Liver (tissue), 3 donors: Measurements from ENCODE around the gene SPO11.

Experiments used
- EGR1 ChIP-seq, 2 donors: IDR thresholded peaks; 2 replicates each; pipeline ENCODE4 v1.6.1; 2016 to 2018; ENCODE audit warnings: antibody characterized with exemption in 2 of 2, low read depth in 2 of 2
- JUND ChIP-seq, 2 donors: IDR thresholded peaks; 2 replicates each; pipeline ENCODE4 v1.6.1; 2016; ENCODE audit warnings: antibody characterized with exemption in 2 of 2
- MAX ChIP-seq: IDR thresholded peaks from 2 replicates; pipeline ENCODE4 v1.6.1; 2016; ENCODE audit warnings: antibody characterized with exemption
- RAD21 ChIP-seq, 2 donors: IDR thresholded peaks; 2 replicates each; pipeline ENCODE4 v1.6.1; 2016; ENCODE audit warnings: antibody characterized with exemption in 2 of 2, mild to moderate bottlenecking in 2 of 2
- REST ChIP-seq: IDR thresholded peaks from 2 replicates; pipeline ENCODE4 v1.6.1; 2016; ENCODE audit warnings: antibody characterized with exemption, mild to moderate bottlenecking
- RXRA ChIP-seq, 2 donors: IDR thresholded peaks; 2 replicates each; pipeline ENCODE4 v1.6.1; 2017 to 2018; ENCODE audit warnings: antibody characterized with exemption in 2 of 2, mild to moderate bottlenecking in 1 of 2
- SP1 ChIP-seq: IDR thresholded peaks from 2 replicates; pipeline ENCODE4 v1.6.1; 2018; ENCODE audit warnings: antibody characterized with exemption, mild to moderate bottlenecking
- TAF1 ChIP-seq: conservative IDR thresholded peaks from 2 replicates; pipeline ENCODE4 v1.6.1; 2016; ENCODE audit warnings: antibody characterized with exemption, mild to moderate bottlenecking
- TF ChIP-seq, protein P1 (sequence below): fragments of 150-350 bp; IDR thresholded peaks from 2 replicates; pipeline ENCODE4 v1.5.1; 2017; ENCODE audit warnings: improper control_type of control experiment, low read depth, low read length; ENCODE audit not compliant: missing input control
- donor health status: healthy.
- donor health status: healthy.

GRCh38 chr20:57322476-57322875 is 7.1 kb upstream of the SPO11 start:
- TF ChIP-seq, protein P1, sequence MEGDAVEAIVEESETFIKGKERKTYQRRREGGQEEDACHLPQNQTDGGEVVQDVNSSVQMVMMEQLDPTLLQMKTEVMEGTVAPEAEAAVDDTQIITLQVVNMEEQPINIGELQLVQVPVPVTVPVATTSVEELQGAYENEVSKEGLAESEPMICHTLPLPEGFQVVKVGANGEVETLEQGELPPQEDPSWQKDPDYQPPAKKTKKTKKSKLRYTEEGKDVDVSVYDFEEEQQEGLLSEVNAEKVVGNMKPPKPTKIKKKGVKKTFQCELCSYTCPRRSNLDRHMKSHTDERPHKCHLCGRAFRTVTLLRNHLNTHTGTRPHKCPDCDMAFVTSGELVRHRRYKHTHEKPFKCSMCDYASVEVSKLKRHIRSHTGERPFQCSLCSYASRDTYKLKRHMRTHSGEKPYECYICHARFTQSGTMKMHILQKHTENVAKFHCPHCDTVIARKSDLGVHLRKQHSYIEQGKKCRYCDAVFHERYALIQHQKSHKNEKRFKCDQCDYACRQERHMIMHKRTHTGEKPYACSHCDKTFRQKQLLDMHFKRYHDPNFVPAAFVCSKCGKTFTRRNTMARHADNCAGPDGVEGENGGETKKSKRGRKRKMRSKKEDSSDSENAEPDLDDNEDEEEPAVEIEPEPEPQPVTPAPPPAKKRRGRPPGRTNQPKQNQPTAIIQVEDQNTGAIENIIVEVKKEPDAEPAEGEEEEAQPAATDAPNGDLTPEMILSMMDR, result no peak
- TF ChIP-seq MAX (no peak), SP1 (no peak), TAF1 (no peak), RAD21 (IDR thresholded peaks at IDR 0.05) (no peak), JUND (IDR thresholded peaks at IDR 0.05) (no peak), REST (no peak), EGR1 (IDR thresholded peaks at IDR 0.05; ENCODE audit: low read depth in 2 of 2) (no peak), RXRA (IDR thresholded peaks at IDR 0.05) (no peak)
